Neural cell (in vitro differentiated cells): ENCODE data around the gene PTCD2.

Source experiments
- CTCF ChIP-seq: fragments of 450-650 bp; IDR thresholded peaks from 2 replicates; pipeline ENCODE4 v1.5.1; 2014; ENCODE audit warnings: antibody characterized with exemption, mild to moderate bottlenecking, moderate library complexity; ENCODE audit not compliant: poor library complexity, severe bottlenecking
- EP300 ChIP-seq: fragments of 450-650 bp; conservative IDR thresholded peaks from 2 replicates; pipeline ENCODE4 v1.6.1; 2014; ENCODE audit warnings: antibody characterized with exemption, mild to moderate bottlenecking, moderate library complexity; ENCODE audit not compliant: poor library complexity, severe bottlenecking
- EZH2 ChIP-seq: fragments of 200-600, 300-800 bp; shearing (Covaris generic), sonication (generic); IDR thresholded peaks from 2 replicates; pipeline ENCODE4 v1.6.1; 2014; ENCODE audit warnings: antibody characterized with exemption, low read length, borderline replicate concordance, mild to moderate bottlenecking; ENCODE audit not compliant: insufficient read depth, poor library complexity, severe bottlenecking
- POLR2AphosphoS5 ChIP-seq: IDR thresholded peaks from 2 replicates; pipeline ENCODE4 v1.6.1; 2012
- RAD21 ChIP-seq: fragments of 450-650 bp; conservative IDR thresholded peaks from 2 replicates; pipeline ENCODE4 v1.6.1; 2014; ENCODE audit warnings: antibody characterized with exemption, mild to moderate bottlenecking, moderate library complexity
- REST ChIP-seq: IDR thresholded peaks from 2 replicates; pipeline ENCODE4 v1.6.1; 2012; ENCODE audit warnings: borderline replicate concordance
- SMC3 ChIP-seq: fragments of 450-650 bp; conservative IDR thresholded peaks from 2 replicates; pipeline ENCODE4 v1.6.1; 2014; ENCODE audit warnings: antibody characterized with exemption, mild to moderate bottlenecking, moderate library complexity; ENCODE audit not compliant: poor library complexity

GRCh38 chr5:72368271-72368670 is 48.1 kb downstream of the PTCD2 start:
- no peak for TF ChIP-seq CTCF
- TF ChIP-seq EP300: no peak
- TF ChIP-seq POLR2AphosphoS5: no peak
- no peak for TF ChIP-seq SMC3
- no peak for TF ChIP-seq EZH2
- no peak for TF ChIP-seq RAD21
- no peak for TF ChIP-seq REST
